Common myeloid progenitor, CD34-positive (primary cell): ENCODE results near the gene NTN3.

ENCODE experiments used
- CTCF ChIA-PET: fragments of 350-600 bp; sonication (Branson Sonifier 250); formaldehyde crosslinking; loops from one replicate; lab custom pipeline; 2021; ENCODE audit warnings: antibody characterized with exemption; lab: Charles Lee
- POLR2A ChIA-PET: fragments of 350-600 bp; sonication (Branson Sonifier 250); formaldehyde crosslinking; loops from one replicate; lab custom pipeline; 2021; ENCODE audit warnings: antibody characterized with exemption; lab: Charles Lee
- DNase-seq, 3 donors: peaks; one replicate each; pipeline versions ENCODE4 v3.0.0 to v3.0.0-alpha.2; 2013
- H3K27ac ChIP-seq, 2 experiments: 1 replicate in 1 of 2; 2 replicates in 1 of 2; pipeline ENCODE4 v1.7.0; 2013; ENCODE audit warnings: inconsistent platforms in 2 of 2, low read length in 2 of 2, mild to moderate bottlenecking in 2 of 2, low read depth in 1 of 2, moderate library complexity in 1 of 2; ENCODE audit not compliant: severe bottlenecking in 2 of 2, insufficient read depth in 1 of 2, poor library complexity in 1 of 2
- H3K27me3 ChIP-seq, 5 experiments: replicated peaks in 2 of 5; 1 replicate in 3 of 5; 2 replicates in 2 of 5; pipeline versions ENCODE4 v1.6.1 to v1.7.0; 2013; ENCODE audit warnings: low read length in 4 of 5, mild to moderate bottlenecking in 2 of 5, moderate library complexity in 2 of 5, inconsistent platforms in 1 of 5; ENCODE audit not compliant: insufficient read depth in 5 of 5, control insufficient read depth in 4 of 5
- H3K36me3 ChIP-seq, 4 experiments: 1 replicate in 2 of 4; 2 replicates in 2 of 4; pipeline versions ENCODE4 v1.6.1 to v1.7.0; 2013; ENCODE audit warnings: low read length in 3 of 4, control low read depth in 1 of 4, mild to moderate bottlenecking in 1 of 4; ENCODE audit not compliant: control insufficient read depth in 4 of 4, insufficient read depth in 4 of 4
- H3K4me1 ChIP-seq, 4 experiments: 1 replicate in 3 of 4; 2 replicates in 1 of 4; pipeline versions ENCODE4 v1.6.1 to v1.7.1; 2013; ENCODE audit warnings: low read length in 3 of 4, mild to moderate bottlenecking in 3 of 4, control low read depth in 1 of 4, inconsistent platforms in 1 of 4, moderate library complexity in 1 of 4; ENCODE audit not compliant: control insufficient read depth in 4 of 4, insufficient read depth in 4 of 4; ENCODE audit errors: control extremely low read depth in 1 of 4
- H3K4me3 ChIP-seq, 7 experiments: 1 replicate in 4 of 7; 2 replicates in 3 of 7; pipeline versions ENCODE4 v1.5.1 to v1.7.0; 2013; ENCODE audit warnings: mild to moderate bottlenecking in 7 of 7, low read length in 6 of 7, moderate library complexity in 6 of 7, inconsistent platforms in 2 of 7, low read depth in 2 of 7, control low read depth in 1 of 7; ENCODE audit not compliant: insufficient read depth in 4 of 7, control insufficient read depth in 1 of 7; ENCODE audit errors: extremely low read depth in 1 of 7
- H3K9me3 ChIP-seq, 5 experiments: 1 replicate in 4 of 5; 2 replicates in 1 of 5; pipeline versions ENCODE4 v1.6.1 to v1.7.1; 2013; ENCODE audit warnings: low read length in 4 of 5, mild to moderate bottlenecking in 2 of 5, inconsistent platforms in 1 of 5, low read depth in 1 of 5, moderate library complexity in 1 of 5; ENCODE audit not compliant: control insufficient read depth in 4 of 5, insufficient read depth in 2 of 5; ENCODE audit errors: control extremely low read depth in 1 of 5
- WGBS: methylation state at CpG from one replicate; pipeline ENCODE4 v1.1.5; 2013; ENCODE audit not compliant: insufficient coverage; 5-methylcytosine and 5-hydroxymethylcytosine counted together

The NTN3 gene

DNA sequence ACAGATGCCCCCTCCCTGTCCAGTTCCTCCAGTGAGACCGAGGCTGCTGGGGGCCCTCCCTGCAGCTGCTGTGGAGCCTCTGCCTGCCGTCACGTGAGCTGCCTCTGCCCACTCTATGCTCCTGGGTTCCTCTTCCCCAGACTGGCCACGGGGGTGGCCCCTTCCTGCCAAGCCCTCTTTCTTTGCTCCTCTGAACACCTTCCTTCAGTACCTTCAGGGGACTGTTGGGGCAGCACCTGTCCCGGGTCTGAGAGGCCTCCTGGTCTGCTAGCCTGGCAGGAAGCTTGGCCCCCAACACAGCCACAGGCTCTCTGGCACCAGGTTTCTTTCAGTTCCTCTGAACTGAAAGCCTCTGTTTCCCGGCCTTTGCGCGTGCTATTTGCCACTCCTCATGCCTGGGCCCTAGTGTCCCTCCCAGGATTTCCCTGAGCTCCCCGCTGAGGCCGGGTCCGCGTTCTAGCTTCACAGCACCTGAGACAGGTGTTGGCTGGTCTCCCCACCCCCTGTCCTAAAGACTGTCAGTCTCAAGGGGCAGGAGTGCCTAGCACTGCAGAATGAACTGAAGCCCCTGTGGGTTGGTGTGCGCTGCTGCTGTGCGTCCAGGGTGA lies 36.1 kb downstream of the NTN3 start:
- peak; percentile 54 to 85 (median 74) for DNase-seq
- POLR2A ChIA-PET: interaction anchor here (0.6 to 1.9 kb wide), 4 partner anchors 13 to 171 kb away, joined by 3 to 6 read pairs (median 3); partner anchors contain the start of genes AMDHD2 and CEMP1
- H3K27ac ChIP-seq: peak overlapping the region in 1 of 2 experiments; percentile 59
- H3K9me3 ChIP-seq: no peaks in the 10 kb centered on the region
- H3K27me3 ChIP-seq: no peaks in the 10 kb centered on the region
- peaks cover 3 to 72% (median 61%) of the 10 kb centered on the region in 4 experiments for H3K4me1 ChIP-seq
- H3K36me3 ChIP-seq: peaks cover 0 to 3% (median under 1%) of the 10 kb centered on the region in 4 experiments
- CTCF ChIA-PET: interaction anchor here (0.9 to 1.6 kb wide), 5 partner anchors 8 to 71 kb away, joined by 3 to 5 read pairs (median 3); partner anchors contain the start of gene AMDHD2
- peak overlapping the region in 5 of 7 experiments; percentile 15 to 52 (median 36) for H3K4me3 ChIP-seq
- WGBS: 15% methylated on average over 14 of the region's 14 CpGs

DNA sequence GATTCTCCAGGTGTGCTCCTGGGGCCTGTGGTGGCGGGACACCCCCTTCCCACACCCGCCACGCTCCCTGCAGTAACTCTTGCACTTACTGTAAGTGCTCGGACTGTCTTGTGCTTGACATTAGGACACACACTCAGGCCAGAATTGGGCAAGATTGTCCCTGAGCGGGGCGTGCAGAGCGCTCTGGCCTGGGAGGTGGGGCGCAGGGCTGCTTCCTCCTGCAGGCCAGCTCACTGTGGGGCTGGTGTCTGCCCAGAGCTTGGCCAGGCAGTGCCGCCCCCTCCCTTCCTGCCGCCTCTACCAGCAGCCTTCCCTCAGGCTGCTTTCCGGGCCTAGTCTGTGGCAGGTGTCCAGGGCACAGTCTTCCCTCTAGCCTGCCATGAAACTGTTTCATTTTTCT lies 36.6 kb downstream of the NTN3 start:
- peak in 1 of 3 donors; percentile 24 for DNase-seq
- H3K27ac ChIP-seq: peak overlapping the region in 1 of 2 experiments; percentile 59
- no peaks in the 10 kb centered on the region for H3K27me3 ChIP-seq
- H3K36me3 ChIP-seq: no peaks in the 10 kb centered on the region
- POLR2A ChIA-PET: interaction anchor here (0.6 to 1.9 kb wide), 4 partner anchors 13 to 172 kb away, joined by 3 to 6 read pairs (median 3); partner anchors contain the start of genes AMDHD2 and CEMP1
- H3K9me3 ChIP-seq: no peaks in the 10 kb centered on the region
- peaks cover 3 to 72% (median 61%) of the 10 kb centered on the region in 4 experiments for H3K4me1 ChIP-seq
- 68% methylated on average over 7 of the region's 11 CpGs for WGBS
- H3K4me3 ChIP-seq: peak overlapping the region in 3 of 7 experiments; percentile 36 to 52 (median 48)
- CTCF ChIA-PET: interaction anchor here (0.9 to 1.6 kb wide), 5 partner anchors 8 to 71 kb away, joined by 3 to 5 read pairs (median 3); partner anchors contain the start of gene AMDHD2

DNA sequence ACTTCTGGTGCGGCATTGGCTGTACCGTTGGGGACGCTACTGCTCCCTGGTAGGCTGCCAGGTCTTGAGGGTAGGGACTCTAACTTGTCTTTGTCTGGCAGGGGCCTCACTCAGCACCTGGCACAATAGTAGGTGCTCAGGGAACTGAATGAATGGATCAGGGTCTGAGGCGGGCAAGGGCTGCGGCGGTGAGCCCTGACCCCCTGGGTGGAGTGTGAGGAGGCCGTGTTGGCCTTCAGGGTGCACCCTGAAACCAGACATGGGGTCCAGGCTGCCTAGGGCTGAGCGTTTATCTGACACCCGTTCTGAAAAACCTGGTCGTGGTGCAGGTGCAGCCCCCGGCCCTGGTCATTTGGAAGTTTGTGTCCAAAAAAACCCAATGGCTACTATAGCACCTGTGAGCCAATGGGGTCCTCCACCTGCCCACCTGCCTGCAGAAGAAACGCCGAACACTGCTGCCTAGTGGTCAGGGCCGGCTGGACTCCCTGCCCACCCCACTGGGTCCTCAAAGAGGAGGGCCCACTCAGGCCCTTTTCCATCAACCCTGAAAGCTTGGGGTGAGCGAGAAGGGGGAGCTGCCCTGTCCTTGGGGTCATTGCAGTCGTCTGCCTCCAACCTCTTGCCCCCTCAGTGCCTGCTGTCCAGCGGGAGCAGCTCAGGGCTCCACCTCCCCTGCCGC lies 37.8 kb downstream of the NTN3 start:
- ChIA-PET CTCF (interaction anchor here (0.7 to 5.9 kb wide), 3 partner anchors 7 to 547 kb away, joined by 3 to 27 read pairs (median 3); no protein-coding TSS in a partner anchor), POLR2A (interaction anchor here (2.3 kb wide), 1 partner anchor 11 kb away, joined by 11 read pairs; the partner anchor contains the start of gene AMDHD2)
- peak overlapping the region in 1 of 2 experiments; percentile 7 for H3K27ac ChIP-seq
- no peaks in the 10 kb centered on the region for H3K9me3 ChIP-seq
- DNase-seq: no peak
- H3K36me3 ChIP-seq: no peaks in the 10 kb centered on the region
- H3K4me1 ChIP-seq: peaks cover 3 to 75% (median 65%) of the 10 kb centered on the region in 4 experiments
- WGBS: 93% methylated on average over 16 of the region's 18 CpGs
- no peaks in the 10 kb centered on the region for H3K27me3 ChIP-seq
- H3K4me3 ChIP-seq: no peak overlapping the region

DNA sequence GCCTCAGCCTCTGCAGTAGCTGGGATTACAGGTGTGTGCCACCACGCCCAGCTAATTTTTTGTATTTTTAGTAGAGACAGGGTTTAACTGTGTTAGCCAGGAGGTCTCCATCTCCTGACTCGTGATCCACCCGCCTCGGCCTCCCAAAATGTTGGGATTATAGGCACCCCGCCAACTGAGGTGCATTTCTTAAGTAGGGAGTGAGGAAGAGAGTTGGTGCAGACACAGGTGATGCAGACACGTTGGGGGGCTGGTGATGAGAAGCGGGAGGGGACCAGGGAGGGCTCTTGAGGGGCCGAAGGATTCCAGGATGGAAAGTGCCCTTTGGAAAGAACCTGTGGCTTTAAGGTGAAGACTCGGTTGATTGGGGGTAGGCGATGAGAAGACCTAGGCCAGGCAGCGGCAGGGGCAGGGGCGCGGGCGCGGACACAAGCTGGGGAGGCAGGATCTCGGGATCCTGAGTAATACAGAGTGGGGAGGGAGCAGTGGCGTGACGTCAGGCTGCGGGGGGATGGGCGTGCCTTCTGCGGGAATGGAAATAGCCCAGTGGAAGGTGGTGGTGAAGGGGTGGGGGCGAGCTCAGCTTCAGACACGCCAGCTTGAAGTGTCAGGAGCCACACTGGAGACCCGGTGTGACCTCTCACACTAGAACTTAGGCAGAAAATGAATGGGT lies 40.2 kb downstream of the NTN3 start:
- H3K9me3 ChIP-seq: no peaks in the 10 kb centered on the region
- POLR2A ChIA-PET: no interaction called here
- H3K27ac ChIP-seq: no peak overlapping the region
- WGBS: 92% methylated on average over 18 of the region's 24 CpGs
- H3K27me3 ChIP-seq: no peaks in the 10 kb centered on the region
- H3K4me1 ChIP-seq: peaks cover 7 to 89% (median 82%) of the 10 kb centered on the region in 4 experiments
- H3K4me3 ChIP-seq: no peak overlapping the region
- no peak for DNase-seq
- H3K36me3 ChIP-seq: no peaks in the 10 kb centered on the region
- CTCF ChIA-PET: interaction anchor here (5.9 kb wide), 1 partner anchor 10 kb away, joined by 27 read pairs; no protein-coding TSS in a partner anchor

DNA sequence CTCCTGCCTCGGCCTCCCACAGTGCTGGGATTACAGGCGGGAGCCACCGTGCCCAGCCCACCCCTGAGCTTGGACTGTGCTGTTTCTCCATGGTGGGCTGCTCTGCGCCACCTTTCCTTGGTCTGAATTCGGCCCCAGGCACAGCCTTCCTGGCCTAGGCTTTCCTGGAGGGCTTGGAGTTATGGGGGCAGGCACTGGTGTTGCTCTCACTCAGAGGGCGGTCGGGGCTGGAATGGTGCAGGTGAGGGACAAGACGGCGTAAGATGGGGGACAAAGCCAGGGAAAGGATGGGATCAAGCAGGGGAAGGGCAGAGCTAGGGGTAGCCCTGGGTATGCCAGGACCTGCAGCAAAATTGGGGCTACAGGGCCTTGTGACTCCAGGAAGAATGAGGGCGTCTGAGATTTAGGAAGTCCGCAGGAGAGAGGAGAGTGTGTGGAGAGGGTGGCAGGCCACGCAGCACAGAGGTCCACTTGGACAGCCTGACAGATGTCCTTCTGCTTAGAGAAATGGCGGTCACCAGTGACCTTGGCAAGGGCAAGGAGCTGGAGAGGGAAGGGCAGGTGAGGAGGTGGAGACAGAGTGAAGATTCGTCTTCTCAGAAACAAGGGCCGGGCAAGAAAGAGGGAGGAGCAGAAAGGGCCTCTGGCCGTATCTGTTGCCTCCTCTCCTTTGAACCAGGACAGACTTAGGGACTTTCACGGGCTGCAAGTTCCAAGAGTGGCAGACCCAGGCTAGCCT lies 41.1 kb downstream of the NTN3 start:
- no peaks in the 10 kb centered on the region for H3K9me3 ChIP-seq
- H3K4me1 ChIP-seq: peaks cover 10 to 89% (median 84%) of the 10 kb centered on the region in 4 experiments
- ChIA-PET CTCF (interaction anchor here (0.9 to 5.9 kb wide), 3 partner anchors 11 to 73 kb away, joined by 3 to 27 read pairs (median 3); no protein-coding TSS in a partner anchor), POLR2A (no interaction called here)
- H3K4me3 ChIP-seq: no peak overlapping the region
- peaks cover 0 to 6% (median 1%) of the 10 kb centered on the region in 4 experiments for H3K36me3 ChIP-seq
- no peak overlapping the region for H3K27ac ChIP-seq
- DNase-seq: no peak
- H3K27me3 ChIP-seq: no peaks in the 10 kb centered on the region
- 95% methylated on average over 16 of the region's 17 CpGs for WGBS
